C4-2B (cell line): Measurements from ENCODE around the gene CTSS.

Experiments used
- CTCF ChIP-seq: fragments of 450-650 bp; conservative IDR thresholded peaks from 2 replicates; pipeline ENCODE4 v1.5.1; 2017; ENCODE audit warnings: mild to moderate bottlenecking
- ZFX ChIP-seq: fragments of 450-650 bp; IDR thresholded peaks from 2 replicates; pipeline ENCODE4 v1.6.1; 2017

GRCh38 chr1:150696995-150697927, 68.3 kb downstream of the CTSS start, which contains the start of gene GOLPH3L:
- TF ChIP-seq CTCF (no peak), ZFX (no peak)
